GM10248 (cell line): ENCODE data around the gene ZMYM3.

Experiments used
- CTCF ChIA-PET: fragments of 300-600 bp; sonication (Branson Sonifier 250); formaldehyde crosslinking; extraction: SDS; loops from one replicate; lab custom pipeline; 2021; ENCODE audit warnings: antibody characterized with exemption; lab: Yijun Ruan, JAX
- POLR2A ChIA-PET: fragments of 350-650 bp; sonication (Branson Sonifier 250); formaldehyde crosslinking; extraction: SDS; loops from one replicate; lab custom pipeline; 2020; ENCODE audit warnings: antibody characterized with exemption; lab: Yijun Ruan, JAX
- DNase-seq: peaks from one replicate; pipeline ENCODE4 v3.0.0; 2012; ENCODE audit errors: extremely low spot score
- CTCF ChIP-seq: IDR thresholded peaks from 2 replicates; pipeline ENCODE4 v1.5.1; 2012; ENCODE audit warnings: mild to moderate bottlenecking, low read depth; ENCODE audit errors: extremely low read depth, missing control alignments, control extremely low read depth

Gene ZMYM3

GRCh38 chrX:71236836-71237235 is 17.1 kb downstream of the ZMYM3 start:
- CTCF ChIA-PET = no interaction called here
- TF ChIP-seq CTCF = no peak
- no peak for DNase-seq
- POLR2A ChIA-PET = no interaction called here

GRCh38 chrX:71235482-71235881 is 18.5 kb downstream of the ZMYM3 start:
- ChIA-PET POLR2A (no interaction called here), CTCF (no interaction called here)
- TF ChIP-seq CTCF = no peak
- no peak for DNase-seq

GRCh38 chrX:71228063-71228642 is 25.8 kb downstream of the ZMYM3 start:
- ChIA-PET CTCF (interaction anchor here (0.9 to 1.4 kb wide), 2 partner anchors 31 to 55 kb away, joined by 3 to 5 read pairs; partner anchors contain the start of gene NONO), POLR2A (interaction anchor here (0.6 kb wide), 1 partner anchor 141 kb away, joined by 4 read pairs; no protein-coding TSS in a partner anchor)
- TF ChIP-seq CTCF = no peak
- DNase-seq = no peak

GRCh38 chrX:71227370-71228062 is 26.4 kb downstream of the ZMYM3 start:
- CTCF ChIA-PET = interaction anchor here (0.9 to 1.5 kb wide), 3 partner anchors 16 to 56 kb away, joined by 3 to 5 read pairs (median 4); partner anchors contain the start of gene NONO
- POLR2A ChIA-PET = no interaction called here
- TF ChIP-seq CTCF = no peak
- no peak for DNase-seq

GRCh38 chrX:71225676-71226075 is 28.3 kb downstream of the ZMYM3 start:
- no peak for TF ChIP-seq CTCF
- ChIA-PET POLR2A (no interaction called here), CTCF (no interaction called here)
- no peak for DNase-seq

- DNase-seq = no peak
- no peak for TF ChIP-seq CTCF
- CTCF ChIA-PET = no interaction called here
- POLR2A ChIA-PET = no interaction called here
These were observed 28.9 kb downstream of the ZMYM3 start for GRCh38 chrX:71225009-71225408.
